ENCODE data around the gene COG3.
A peak's percentile ranks its signal among the peaks of the same experiment; 100 is the strongest.
"Not testable (repeated sequence)": the region's sequence is repeated elsewhere in the genome, so short reads cannot be mapped to it uniquely, and the experiment has no call there.

COG3 gene, protein sequence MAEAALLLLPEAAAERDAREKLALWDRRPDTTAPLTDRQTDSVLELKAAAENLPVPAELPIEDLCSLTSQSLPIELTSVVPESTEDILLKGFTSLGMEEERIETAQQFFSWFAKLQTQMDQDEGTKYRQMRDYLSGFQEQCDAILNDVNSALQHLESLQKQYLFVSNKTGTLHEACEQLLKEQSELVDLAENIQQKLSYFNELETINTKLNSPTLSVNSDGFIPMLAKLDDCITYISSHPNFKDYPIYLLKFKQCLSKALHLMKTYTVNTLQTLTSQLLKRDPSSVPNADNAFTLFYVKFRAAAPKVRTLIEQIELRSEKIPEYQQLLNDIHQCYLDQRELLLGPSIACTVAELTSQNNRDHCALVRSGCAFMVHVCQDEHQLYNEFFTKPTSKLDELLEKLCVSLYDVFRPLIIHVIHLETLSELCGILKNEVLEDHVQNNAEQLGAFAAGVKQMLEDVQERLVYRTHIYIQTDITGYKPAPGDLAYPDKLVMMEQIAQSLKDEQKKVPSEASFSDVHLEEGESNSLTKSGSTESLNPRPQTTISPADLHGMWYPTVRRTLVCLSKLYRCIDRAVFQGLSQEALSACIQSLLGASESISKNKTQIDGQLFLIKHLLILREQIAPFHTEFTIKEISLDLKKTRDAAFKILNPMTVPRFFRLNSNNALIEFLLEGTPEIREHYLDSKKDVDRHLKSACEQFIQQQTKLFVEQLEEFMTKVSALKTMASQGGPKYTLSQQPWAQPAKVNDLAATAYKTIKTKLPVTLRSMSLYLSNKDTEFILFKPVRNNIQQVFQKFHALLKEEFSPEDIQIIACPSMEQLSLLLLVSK

GRCh38 chr13:45464687-45465453, at the start of gene COG3:
Gene COG3, plus strand, starts transcription at chr13:45464939. Its CDS starts 98 bp downstream, at chr13:45465037.
- peak within 1 kb of the TSS; percentile 94 for H3K27ac ChIP-seq
- no peak for TF ChIP-seq ZFX (IDR thresholded peaks at IDR 0.05)
- TF ChIP-seq, protein P1, sequence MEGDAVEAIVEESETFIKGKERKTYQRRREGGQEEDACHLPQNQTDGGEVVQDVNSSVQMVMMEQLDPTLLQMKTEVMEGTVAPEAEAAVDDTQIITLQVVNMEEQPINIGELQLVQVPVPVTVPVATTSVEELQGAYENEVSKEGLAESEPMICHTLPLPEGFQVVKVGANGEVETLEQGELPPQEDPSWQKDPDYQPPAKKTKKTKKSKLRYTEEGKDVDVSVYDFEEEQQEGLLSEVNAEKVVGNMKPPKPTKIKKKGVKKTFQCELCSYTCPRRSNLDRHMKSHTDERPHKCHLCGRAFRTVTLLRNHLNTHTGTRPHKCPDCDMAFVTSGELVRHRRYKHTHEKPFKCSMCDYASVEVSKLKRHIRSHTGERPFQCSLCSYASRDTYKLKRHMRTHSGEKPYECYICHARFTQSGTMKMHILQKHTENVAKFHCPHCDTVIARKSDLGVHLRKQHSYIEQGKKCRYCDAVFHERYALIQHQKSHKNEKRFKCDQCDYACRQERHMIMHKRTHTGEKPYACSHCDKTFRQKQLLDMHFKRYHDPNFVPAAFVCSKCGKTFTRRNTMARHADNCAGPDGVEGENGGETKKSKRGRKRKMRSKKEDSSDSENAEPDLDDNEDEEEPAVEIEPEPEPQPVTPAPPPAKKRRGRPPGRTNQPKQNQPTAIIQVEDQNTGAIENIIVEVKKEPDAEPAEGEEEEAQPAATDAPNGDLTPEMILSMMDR (conservative IDR thresholded peaks at IDR 0.05) = peak; percentile 31

DNA sequence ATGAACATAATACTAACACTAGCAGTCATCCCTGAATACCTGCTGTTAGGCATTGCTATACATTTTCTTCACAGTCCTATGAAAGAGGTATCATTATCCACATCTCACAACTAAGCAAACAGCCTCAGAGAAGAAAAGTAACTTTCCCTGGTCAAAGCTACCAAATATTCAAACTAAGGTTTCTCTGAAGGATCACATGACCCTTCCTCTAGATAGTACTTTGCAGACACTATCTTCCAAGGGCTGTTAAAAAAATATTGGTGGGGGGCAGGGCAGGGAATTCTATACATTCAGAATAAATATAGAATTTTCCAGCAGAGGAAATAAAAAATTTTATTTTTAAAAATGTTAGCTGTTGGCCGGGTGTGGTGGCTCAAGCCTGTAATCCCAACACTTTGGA, 49.6 kb upstream of the COG3 start:
- peak overlapping the region; percentile 87 for H3K27ac ChIP-seq
- TF ChIP-seq ZFX (IDR thresholded peaks at IDR 0.05) = no peak
- TF ChIP-seq, protein P1 (conservative IDR thresholded peaks at IDR 0.05) = no peak

DNA sequence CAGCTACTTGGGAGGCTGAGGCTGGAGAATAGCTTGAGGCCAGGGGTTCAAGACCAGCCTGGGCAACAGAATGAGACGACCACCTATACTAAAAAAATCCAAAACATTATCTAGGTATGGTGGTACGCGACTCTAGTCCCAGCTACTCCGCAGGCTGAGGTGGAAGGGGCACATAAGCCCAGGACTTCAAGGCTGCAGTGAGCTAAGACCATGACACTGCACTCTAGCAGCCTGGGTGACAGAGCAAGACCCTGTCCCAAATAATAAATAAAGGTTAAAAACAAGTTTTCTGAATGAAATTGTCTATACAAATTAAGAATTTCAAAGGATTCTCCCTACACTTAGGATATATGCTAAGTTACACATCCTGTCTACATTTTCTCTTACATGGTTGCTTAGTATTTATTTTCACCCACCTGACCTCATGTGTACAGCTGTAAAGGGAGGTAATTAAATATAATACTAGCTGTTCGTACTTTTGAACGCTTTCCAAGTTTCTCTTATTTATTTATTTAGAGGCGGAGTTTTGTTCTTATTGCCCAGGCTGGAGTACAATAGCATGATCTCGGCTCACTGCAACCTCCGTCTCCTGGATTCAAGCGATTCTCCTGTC, 48.1 kb upstream of the COG3 start:
- peak overlapping the region; percentile 87 for H3K27ac ChIP-seq
- TF ChIP-seq, protein P1 (conservative IDR thresholded peaks at IDR 0.05) = no peak
- TF ChIP-seq ZFX (IDR thresholded peaks at IDR 0.05) = no peak

DNA sequence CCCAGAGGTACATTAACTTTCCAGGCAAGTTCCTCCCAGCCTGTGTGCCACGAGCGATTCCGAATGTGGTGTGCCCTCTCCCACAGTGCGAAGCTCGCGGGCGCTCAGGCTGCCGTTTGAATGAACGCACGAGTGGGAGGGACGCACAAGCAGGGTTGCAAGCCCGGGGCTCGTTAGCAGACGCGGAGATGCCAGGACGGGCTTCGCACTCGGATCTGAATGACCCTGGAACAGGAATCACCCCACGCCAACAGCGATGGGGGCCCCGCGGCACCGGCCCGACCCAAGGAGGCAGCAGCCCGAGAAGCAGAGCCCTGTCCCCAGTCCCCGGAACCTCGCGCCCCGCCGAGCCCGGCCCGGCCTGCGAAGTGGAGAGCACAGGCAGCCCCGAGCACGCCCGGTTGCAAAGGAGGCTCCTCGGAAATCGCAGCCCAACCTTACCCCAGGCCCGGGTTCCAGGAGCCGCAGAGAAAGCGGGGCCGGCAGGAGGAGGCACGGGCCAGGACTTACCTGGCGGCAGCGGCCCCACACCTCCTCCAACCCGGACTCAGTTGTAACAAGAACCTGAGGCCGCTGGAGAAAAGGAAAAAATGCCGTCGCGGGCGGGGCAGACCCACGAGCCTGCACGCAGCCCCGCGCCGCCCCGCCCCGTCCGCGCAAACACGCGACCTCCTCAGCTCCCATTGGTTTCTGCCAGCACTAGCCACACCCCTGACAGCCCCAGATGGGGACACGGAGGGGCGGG, 46.8 kb upstream of the COG3 start, which contains the start of gene SLC25A30:
SLC25A30 (minus strand) TSS at position 584 of the 745 bp plus-strand sequence. CDS start 6,948 bp downstream, outside the sequence.
- H3K27ac ChIP-seq = peak within 1 kb of the TSS; percentile 87
- peak; percentile 62 for TF ChIP-seq ZFX (IDR thresholded peaks at IDR 0.05)
- TF ChIP-seq, protein P1 (conservative IDR thresholded peaks at IDR 0.05) = no peak; the same call in 1 of the 2 replicates

- not testable (repeated sequence) for H3K27ac ChIP-seq
Observed at GRCh38 chr13:45419389-45419788, 45.4 kb upstream of the COG3 start.

DNA sequence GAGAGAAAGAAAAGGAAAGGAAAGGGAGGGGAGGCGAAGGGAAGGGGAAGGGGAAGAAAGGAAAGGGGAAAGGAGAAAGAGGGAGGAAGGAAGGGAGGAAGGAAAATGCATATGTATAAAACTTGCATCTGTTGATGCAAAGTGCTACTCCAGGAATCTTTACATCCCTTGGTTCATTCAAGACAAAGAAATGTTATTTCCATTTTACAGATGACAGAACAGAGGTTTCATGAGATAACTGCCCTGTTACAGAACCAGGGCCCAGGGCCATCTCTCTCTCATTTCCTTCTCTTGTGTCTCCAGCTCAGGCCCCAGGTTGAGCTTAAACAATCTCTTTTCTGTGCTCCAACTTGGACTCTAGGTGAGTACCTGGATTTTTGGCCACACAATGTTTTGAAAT, 44.8 kb upstream of the COG3 start:
- TF ChIP-seq, protein P1 (conservative IDR thresholded peaks at IDR 0.05) = no peak
- no peak for TF ChIP-seq ZFX (IDR thresholded peaks at IDR 0.05)
- no peak overlapping the region for H3K27ac ChIP-seq

Measured in C4-2B (cell line).